GM18519 (cell line): ENCODE results near the gene RPLP2.

ENCODE experiments used
- ATAC-seq: cut with Tn5 transposase; IDR thresholded peaks from one replicate; pipeline ENCODE4 v1.9.1; 2021; ENCODE audit warnings: mild to moderate bottlenecking, moderate library complexity; ENCODE audit not compliant: unreplicated experiment, low FRiP score

Gene RPLP2

GRCh38 chr11:809287-810039, at the start of gene RPLP2:
Gene RPLP2, plus strand, starts transcription at chr11:809967. Its CDS starts 268 bp downstream, at chr11:810235.
- ATAC-seq = peak; percentile 45

GRCh38 chr11:760236-760635, 49.5 kb upstream of the RPLP2 start:
- no peak for ATAC-seq

- ATAC-seq = no peak
These were observed 48.1 kb upstream of the RPLP2 start for GRCh38 chr11:761526-762108.

DNA sequence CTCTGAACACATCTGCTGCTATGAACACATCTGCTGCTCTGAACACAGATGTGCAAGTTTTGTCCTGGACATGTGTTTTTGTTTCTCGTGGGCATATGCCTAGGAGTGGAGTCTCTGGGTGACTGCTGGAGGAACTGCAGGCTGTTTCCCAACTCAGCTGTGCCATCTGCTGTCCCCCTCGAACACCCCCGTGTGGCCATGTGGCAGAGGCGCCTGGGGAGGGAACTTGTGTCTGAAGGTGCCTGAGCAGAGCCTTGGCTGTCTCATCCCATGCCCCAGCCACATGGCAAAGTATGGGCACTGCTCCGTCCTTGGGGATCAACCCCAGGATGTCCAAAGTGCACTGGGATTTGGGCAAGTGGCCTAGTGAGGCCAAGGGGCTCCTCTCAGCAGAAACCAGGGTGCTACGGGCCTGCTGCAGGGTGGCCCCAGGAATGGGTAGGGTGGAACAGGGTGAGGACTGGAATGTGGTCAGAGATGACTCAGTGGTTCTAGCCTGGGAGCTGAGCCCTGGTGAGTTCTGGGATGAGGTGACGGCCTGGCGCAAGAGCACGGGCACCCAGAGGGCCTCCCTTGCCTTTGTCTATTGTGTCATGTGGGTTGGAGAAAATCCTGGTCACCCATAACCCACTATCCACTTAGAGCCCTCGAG, 47.2 kb upstream of the RPLP2 start:
- no peak for ATAC-seq

DNA sequence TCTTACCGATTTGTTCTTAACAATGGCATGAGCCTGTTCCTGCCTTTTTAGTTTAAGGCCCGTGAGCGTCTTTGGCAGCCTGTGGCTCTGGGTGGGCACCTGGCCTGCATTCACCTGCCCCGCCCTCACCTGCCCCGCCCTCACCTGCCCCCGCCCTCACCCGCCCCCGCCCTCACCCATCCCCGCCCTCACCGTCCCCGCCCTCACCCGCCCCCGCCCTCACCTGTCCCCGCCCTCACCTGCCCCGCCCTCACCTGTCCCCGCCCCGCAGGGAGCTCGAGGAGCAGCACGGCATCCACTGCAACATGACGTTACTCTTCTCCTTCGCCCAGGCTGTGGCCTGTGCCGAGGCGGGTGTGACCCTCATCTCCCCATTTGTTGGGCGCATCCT, 46.7 kb upstream of the RPLP2 start:
- no peak for ATAC-seq

DNA sequence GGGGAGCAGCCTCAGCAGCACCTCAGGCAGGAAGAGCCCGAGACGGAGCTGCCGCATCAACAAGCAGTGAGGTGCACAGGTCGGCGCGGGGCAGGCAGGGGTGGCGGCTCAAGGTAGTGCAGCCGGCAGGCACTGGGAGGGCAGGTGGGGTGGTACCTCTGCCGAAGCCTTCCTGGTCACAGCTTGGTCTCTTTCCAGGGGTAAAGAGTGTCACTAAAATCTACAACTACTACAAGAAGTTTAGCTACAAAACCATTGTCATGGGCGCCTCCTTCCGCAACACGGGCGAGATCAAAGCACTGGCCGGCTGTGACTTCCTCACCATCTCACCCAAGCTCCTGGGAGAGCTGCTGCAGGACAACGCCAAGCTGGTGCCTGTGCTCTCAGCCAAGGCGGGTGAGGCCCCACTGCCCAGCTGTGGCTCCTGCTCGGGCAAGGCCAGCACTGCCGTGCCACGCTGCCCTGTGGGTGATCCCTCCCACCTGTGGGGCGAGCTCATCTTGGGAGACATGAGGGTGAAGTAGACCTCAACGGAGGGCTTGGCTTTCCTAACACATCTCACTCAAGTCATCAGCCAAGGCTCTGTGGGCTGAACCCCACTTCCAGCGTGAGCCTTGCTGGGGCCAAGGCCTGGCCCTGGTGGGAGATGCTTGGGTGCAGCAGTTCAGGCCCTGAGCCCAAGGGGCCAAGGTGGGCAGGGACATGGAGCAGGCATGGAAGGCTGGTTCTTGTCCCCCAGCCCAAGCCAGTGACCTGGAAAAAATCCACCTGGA, 46.0 kb upstream of the RPLP2 start:
- no peak for ATAC-seq

DNA sequence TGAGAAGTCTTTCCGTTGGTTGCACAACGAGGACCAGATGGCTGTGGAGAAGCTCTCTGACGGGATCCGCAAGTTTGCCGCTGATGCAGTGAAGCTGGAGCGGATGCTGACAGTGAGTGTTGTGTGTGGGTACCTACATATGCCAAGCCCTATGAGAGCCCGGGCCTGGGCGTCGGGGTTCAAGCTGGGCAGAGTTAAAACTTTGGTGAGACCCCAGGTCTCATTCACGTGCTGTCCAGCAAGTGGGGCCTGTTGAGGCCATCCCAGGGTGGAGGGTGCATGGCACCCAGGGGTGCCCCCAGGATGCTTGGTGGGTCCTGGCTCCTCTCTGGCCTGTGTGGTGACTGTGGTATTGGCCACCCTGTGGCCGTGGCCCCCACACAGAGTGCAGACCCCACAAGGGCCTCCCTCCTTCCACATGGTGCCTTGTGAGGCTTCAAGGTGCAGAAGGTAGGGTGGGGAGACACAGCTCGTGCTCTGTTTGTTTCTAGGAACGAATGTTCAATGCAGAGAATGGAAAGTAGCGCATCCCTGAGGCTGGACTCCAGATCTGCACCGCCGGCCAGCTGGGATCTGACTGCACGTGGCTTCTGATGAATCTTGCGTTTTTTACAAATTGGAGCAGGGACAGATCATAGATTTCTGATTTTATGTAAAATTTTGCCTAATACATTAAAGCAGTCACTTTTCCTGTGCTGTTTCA, 45.3 kb upstream of the RPLP2 start:
- no peak for ATAC-seq

DNA sequence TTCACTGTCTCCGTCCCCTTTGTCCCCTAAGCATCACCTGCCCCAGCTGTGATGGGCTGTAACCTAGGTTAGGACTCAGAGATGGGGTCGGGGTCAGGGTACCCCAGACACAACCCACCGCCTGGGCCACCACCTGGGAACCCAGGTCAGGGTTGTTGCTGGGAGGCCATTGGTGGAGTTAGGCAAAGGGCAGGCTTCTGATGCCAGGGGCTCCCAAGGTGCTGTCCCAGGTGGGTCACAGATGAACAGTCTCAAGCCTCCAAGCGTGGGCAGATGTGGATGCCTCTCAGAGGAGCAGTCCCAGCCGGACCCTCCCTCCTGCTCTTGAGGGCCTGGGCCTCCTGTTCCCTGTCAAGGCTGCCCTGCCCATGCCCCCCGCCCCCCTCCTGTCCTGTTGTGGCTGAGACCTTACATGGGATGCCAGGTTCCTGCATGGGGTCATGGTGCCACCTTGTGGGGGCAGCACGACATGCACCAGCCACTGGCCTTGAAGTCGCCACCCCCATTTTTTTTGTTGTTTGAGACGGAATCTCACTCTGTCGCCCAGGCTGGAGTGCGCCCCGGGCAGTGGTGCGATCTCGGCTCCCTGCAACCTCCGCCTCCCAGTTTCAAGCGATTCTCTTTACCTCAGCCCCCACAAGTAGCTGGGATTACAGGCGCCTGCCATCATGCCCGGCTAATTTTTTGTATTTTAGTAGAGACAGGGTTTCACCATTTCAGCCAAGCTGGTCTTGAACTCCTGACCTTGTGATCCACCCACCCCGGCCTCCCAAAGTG, 44.6 kb upstream of the RPLP2 start:
- ATAC-seq = no peak

GRCh38 chr11:765802-766091, 44.0 kb upstream of the RPLP2 start:
- no peak for ATAC-seq

GRCh38 chr11:766106-766935, 43.4 kb upstream of the RPLP2 start:
- ATAC-seq = no peak

- no peak for ATAC-seq
These were observed 42.9 kb upstream of the RPLP2 start for GRCh38 chr11:766936-767210.

DNA sequence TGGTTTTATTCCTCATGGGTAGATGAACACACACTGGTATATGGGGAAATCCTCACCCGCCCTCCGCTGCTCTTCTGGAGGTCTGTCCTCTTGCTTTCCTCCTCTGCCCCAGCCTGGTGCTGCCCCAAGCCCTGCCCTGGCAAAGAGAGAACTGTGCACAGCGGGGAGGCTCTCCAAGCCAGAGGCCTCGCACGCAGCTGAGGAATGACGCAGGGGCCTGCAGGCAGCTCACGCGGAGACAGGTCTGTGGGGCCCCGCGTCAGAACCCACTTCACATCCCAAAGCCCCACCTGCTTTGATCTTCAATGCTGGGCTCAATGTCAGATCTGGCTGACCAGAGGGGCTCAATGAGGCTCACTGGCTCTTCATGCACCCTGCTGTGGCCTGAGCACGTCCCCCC, 42.5 kb upstream of the RPLP2 start:
- no peak for ATAC-seq

DNA sequence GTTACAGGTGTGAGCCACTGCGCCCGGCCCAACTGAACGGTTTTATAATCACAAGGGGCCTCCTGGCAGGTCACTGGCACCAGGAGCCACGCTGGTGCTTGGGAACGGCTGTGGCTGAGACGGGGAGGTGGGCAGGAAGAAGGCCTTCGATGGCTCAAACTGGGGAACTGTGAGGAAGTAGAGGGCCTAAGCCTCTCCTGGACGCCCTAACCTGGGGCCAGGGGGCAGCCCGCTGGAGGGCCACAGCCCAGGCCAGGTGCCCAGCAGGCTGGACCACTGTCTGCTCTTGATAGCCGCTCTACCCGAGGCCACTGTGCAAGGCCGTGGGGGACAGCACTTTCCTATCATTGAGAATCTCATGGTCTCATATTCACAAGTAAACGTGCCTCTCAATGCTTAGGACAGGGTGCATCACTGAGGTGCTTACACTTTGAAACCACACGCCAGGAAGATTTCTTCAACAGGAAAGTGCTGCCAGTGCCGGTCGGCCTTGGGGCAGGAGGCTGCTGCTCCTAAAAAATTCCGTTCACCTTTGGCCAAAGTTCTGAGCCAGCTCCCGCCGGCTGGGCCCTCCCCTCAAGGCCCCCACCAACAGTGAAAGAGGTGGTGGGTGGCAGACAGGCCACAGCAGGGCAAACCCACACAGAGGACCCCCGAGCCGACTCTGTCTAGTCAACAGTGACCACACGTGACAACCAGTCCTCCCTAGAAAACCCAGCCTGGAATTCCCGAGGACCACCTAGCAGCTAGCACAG, 39.7 kb upstream of the RPLP2 start:
- no peak for ATAC-seq

- ATAC-seq = no peak
These were observed 38.8 kb upstream of the RPLP2 start for GRCh38 chr11:770642-771616.

DNA sequence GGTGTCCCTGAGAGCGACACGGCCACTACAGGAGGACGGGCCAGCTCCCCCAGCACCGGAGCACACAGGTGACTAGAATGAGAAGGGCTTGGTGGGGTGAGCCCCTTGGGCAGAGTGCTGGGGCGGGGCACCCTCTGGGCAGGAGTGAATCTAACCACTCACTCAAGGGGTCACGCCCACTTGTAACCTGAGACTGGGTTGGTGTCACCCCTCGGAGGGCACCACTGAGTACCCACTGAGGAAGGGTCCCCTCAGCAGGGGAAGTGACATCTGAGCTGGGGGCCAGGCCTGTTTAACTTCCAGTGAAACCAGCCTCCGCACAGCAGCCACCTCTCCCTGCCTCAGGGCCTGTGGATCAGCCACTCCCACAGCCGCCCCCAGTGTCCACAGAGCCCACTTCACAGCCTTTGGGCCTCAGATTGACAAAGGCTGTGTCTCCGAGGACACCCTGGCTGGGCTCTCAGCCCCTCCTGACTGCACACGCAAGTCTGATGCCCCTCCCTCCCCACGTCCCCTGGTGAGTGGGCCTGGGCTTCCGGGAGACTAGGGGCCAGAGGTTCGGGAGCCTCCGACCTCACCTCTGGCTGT, 38.1 kb upstream of the RPLP2 start:
- no peak for ATAC-seq

GRCh38 chr11:772429-773390, 37.1 kb upstream of the RPLP2 start:
- ATAC-seq = no peak
